Panc1 (cell line): Measurements from ENCODE around the gene PECR. TPM values are rescaled to one million over a fixed set of nuclear protein-coding genes. Genes with fewer than 3 reads are reported as not detected.

ENCODE experiments used
- ATAC-seq: fragments of 200-7000 bp; cut with Tn5 transposase; 2 replicates; pipeline ENCODE4 v1.9.1; 2020; ENCODE audit warnings: mild to moderate bottlenecking, moderate library complexity
- BruUV-seq: library from RNA; stranded (reverse); fragments of 400-500 nt; replicated peaks from 2 replicates; lab custom pipeline; 2021; lab: Mats Ljungman, UMichigan
- CTCF ChIA-PET: fragments of 300-600 bp; sonication (Branson Sonifier 250); formaldehyde crosslinking; loops from one replicate; lab custom pipeline; 2022; ENCODE audit warnings: antibody characterized with exemption; lab: Charles Lee
- POLR2A ChIA-PET: fragments of 300-600 bp; sonication (Branson Sonifier 250); formaldehyde crosslinking; loops from one replicate; lab custom pipeline; 2022; ENCODE audit warnings: antibody characterized with exemption; lab: Charles Lee
- DNase-seq: peaks from one replicate; pipeline ENCODE4 v3.0.0-alpha.2; 2010; ENCODE audit warnings: low read depth, low spot score
- H3K27ac ChIP-seq: 2 replicates; pipeline ENCODE4 v1.5.1; 2011; ENCODE audit warnings: mild to moderate bottlenecking, low read length, inconsistent platforms
- H3K27me3 ChIP-seq: fragments of 200-500 bp; sonication (Bioruptor generic); 2 replicates; pipeline ENCODE4 v1.6.0; 2014; ENCODE audit warnings: low read length, inconsistent platforms; ENCODE audit not compliant: control insufficient read depth, insufficient read depth
- H3K36me3 ChIP-seq: fragments of 200-500 bp; sonication (Bioruptor generic); 2 replicates; pipeline ENCODE4 v1.5.1; 2014; ENCODE audit warnings: inconsistent platforms, mild to moderate bottlenecking, low read length, moderate library complexity; ENCODE audit not compliant: control insufficient read depth, insufficient read depth
- H3K4me1 ChIP-seq: 2 replicates; pipeline ENCODE4 v1.5.1; 2011; ENCODE audit warnings: inconsistent platforms, mild to moderate bottlenecking, low read length, moderate library complexity; ENCODE audit not compliant: control insufficient read depth, insufficient read depth
- H3K4me3 ChIP-seq, 2 experiments: 2 replicates each; pipeline ENCODE4 v1.5.1; 2011 to 2012; ENCODE audit warnings: low read depth in 2 of 2, low read length in 2 of 2, mild to moderate bottlenecking in 2 of 2, inconsistent platforms in 1 of 2, moderate library complexity in 1 of 2
- H3K9me3 ChIP-seq: fragments of 200-500 bp; sonication (Bioruptor generic); 2 replicates; pipeline ENCODE4 v1.5.1; 2014; ENCODE audit warnings: low read depth, mild to moderate bottlenecking, inconsistent platforms, low read length, moderate library complexity; ENCODE audit not compliant: control insufficient read depth, insufficient read depth
- CTCF ChIP-seq: fragments of 450-650 bp; IDR thresholded peaks from 2 replicates; pipeline ENCODE4 v1.5.1; 2017; ENCODE audit warnings: mild to moderate bottlenecking
- POLR2AphosphoS5 ChIP-seq: IDR thresholded peaks from 2 replicates; pipeline ENCODE4 v1.6.1; 2012; ENCODE audit warnings: mild to moderate bottlenecking, low read depth, low read length, moderate library complexity
- REST ChIP-seq, 2 experiments: IDR thresholded peaks; 2 replicates each; pipeline ENCODE4 v1.6.1; 2011 to 2012; ENCODE audit warnings: low read depth in 2 of 2, control low read depth in 1 of 2, low read length in 1 of 2, mild to moderate bottlenecking in 1 of 2, moderate library complexity in 1 of 2; ENCODE audit not compliant: insufficient read depth in 1 of 2
- SIN3A ChIP-seq: IDR thresholded peaks from 2 replicates; pipeline ENCODE4 v1.6.1; 2012; ENCODE audit warnings: low read depth, mild to moderate bottlenecking, low read length, moderate library complexity, borderline replicate concordance; ENCODE audit not compliant: insufficient read depth
- TCF7L2 ChIP-seq: IDR thresholded peaks from 2 replicates; pipeline ENCODE4 v1.6.1; 2011; ENCODE audit warnings: mild to moderate bottlenecking, low read depth, low read length, inconsistent platforms
- in situ Hi-C: cut with HindIII; loops from 2 replicates; pipeline ENCODE4 v1.10.0; 2016; ENCODE audit warnings: low sequenced_read_pairs, low pct_unique_long_range_greater_than_20kb
- intact Hi-C: fragments of 100-400 bp; cut with micrococcal nuclease; formaldehyde crosslinking; loops from one replicate; pipeline ENCODE4 v1.10.0; 2022; ENCODE audit not compliant: unreplicated experiment
- total RNA-seq: library from RNA; stranded (reverse); gene quantifications from one replicate; pipeline ENCODE4 v1.2.1, GENCODE V29; 2021; ENCODE audit not compliant: unreplicated experiment

The PECR gene
- total RNA-seq, 1 experiment from 2014 or later: 16.5 TPM

- intact Hi-C loops (no loop called here), in situ Hi-C loops (no loop called here)
- Histone ChIP-seq H3K36me3 (no peaks in the 10 kb centered on the region; the same call in none of the 2 replicates), H3K27me3 (no peaks in the 10 kb centered on the region), H3K9me3 (no peaks in the 10 kb centered on the region), H3K27ac (no peak overlapping the region), H3K4me3 (no peak overlapping the region), H3K4me1 (no peaks in the 10 kb centered on the region)
- no peak for TF ChIP-seq POLR2AphosphoS5
- TF ChIP-seq TCF7L2: no peak
- TF ChIP-seq SIN3A: no peak
- no peak for TF ChIP-seq REST (IDR thresholded peaks at IDR 0.05; ENCODE audit: insufficient read depth in 1 of 2, low read depth in 2 of 2, low read length in 1 of 2)
- peak; percentile 38; the same call in 1 of the 2 replicates for ATAC-seq
- ChIA-PET POLR2A (no interaction called here), CTCF (interaction anchor here (0.6 to 0.7 kb wide), 2 partner anchors 9 to 1851 kb away, joined by 3 read pairs; no protein-coding TSS in a partner anchor)
- no peak for DNase-seq
- BruUV-seq: no TSS peak
Measured at GRCh38 chr2:216057688-216058193, 23.9 kb downstream of the PECR start.

- in situ Hi-C loops: no loop called here
- no TSS peak for BruUV-seq
- ChIA-PET CTCF (no interaction called here), POLR2A (no interaction called here)
- Histone ChIP-seq H3K4me1 (no peaks in the 10 kb centered on the region), H3K27ac (no peak overlapping the region), H3K36me3 (no peaks in the 10 kb centered on the region; the same call in none of the 2 replicates), H3K9me3 (no peaks in the 10 kb centered on the region), H3K27me3 (no peaks in the 10 kb centered on the region), H3K4me3 (no peak overlapping the region)
- intact Hi-C loops: no loop called here
- ATAC-seq (no peak), DNase-seq (no peak)
- TF ChIP-seq SIN3A: no peak
- no peak for TF ChIP-seq TCF7L2
- TF ChIP-seq CTCF: no peak
- no peak for TF ChIP-seq POLR2AphosphoS5
- no peak for TF ChIP-seq REST (IDR thresholded peaks at IDR 0.05; ENCODE audit: insufficient read depth in 1 of 2, low read depth in 2 of 2, low read length in 1 of 2)
Measured at GRCh38 chr2:216056739-216057138, 24.9 kb downstream of the PECR start.
